HG03064 (cell line): ENCODE measurements around the gene CHMP4B.
"Not testable (repeated sequence)": the region's sequence is repeated elsewhere in the genome, so short reads cannot be mapped to it uniquely, and the experiment has no call there.

Experiments
- ATAC-seq: cut with Tn5 transposase; IDR thresholded peaks from one replicate; pipeline ENCODE4 v1.9.1; 2021; ENCODE audit warnings: low read depth; ENCODE audit not compliant: unreplicated experiment

Gene CHMP4B

DNA sequence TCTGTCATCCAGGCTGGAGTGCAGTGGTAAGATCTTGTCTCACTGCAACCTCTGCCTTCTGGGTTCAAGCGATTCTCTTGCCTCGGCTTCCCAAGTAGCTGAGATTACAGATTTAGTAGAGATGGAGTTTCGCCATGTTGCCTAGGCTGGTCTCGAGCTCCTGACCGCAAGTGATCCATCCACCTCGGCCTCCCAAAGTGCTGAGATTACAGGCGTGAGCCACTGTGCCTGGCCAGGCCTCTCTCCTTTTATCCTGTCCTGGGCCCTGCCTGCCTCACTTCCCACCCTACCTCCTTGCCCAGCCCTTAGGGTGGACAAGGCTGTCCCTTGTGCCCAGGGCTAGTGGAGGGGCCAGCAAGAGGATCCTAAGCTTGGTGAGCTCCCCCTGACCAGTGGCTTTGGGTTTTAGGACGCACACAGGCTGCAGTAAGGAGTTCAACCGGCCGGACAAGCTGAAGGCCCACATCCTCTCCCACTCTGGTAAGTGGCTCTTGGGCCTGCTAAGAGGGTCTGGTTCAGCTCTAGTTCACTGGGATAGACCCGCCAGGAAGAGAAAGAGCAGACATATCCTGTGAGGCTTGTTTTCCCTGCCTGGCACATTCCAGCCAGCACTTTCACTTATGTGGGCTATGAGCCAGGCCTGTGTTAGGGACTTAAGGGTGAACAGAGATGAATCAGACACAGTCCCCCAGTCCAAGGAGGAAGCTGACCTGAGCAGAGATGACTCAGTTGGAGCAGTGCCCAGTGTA is 21.9 kb upstream of the CHMP4B start:
- ATAC-seq = no peak

DNA sequence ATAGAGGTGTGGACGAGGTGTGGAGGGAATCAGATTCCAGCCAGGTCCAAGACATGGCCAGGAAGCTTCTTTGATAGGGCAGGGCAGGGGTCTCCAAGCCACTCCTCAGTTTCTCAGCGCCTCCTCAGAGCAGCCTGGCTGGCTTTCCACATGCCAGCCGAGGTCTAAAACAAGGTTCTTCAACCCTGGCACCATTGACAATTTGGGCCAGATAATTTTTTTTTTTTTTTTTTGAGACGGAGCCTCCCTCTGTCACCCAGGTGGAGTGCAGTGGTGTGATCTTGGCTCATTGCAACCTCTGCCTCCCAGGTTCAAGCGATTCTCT is 21.3 kb upstream of the CHMP4B start:
- ATAC-seq = no peak

DNA sequence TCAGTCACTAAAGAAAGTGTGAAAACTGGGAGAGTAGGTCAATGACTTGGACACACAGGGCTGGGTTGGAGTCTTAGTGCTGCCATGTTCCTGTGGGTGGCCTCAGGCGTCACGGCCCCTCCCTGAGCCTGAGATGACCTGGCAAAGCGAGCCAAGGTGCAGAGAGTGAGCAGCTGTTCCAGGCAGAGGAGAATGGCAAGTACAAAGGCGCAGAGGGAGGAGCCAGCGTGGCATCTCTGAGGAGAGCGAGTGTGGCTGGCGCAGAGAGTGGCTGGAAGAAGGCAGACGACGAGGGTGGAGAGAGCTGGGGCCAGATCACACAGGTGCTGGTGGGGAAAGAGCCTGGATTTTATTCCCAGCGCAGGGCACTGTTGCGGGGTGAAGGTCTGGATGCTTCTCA is 20.6 kb upstream of the CHMP4B start:
- no peak for ATAC-seq

DNA sequence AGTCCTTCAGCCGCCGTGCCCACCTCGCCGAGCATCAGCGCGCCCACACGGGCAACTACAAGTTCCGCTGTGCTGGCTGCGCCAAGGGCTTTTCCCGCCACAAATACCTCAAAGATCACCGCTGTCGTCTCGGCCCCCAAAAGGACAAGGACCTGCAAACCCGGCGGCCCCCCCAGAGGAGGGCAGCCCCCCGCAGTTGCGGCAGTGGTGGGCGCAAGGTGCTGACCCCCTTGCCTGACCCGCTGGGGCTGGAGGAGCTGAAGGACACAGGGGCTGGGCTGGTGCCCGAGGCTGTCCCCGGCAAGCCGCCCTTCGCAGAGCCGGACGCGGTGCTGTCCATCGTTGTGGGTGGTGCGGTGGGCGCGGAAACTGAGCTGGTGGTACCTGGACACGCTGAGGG is 20.1 kb upstream of the CHMP4B start:
- no peak for ATAC-seq

DNA sequence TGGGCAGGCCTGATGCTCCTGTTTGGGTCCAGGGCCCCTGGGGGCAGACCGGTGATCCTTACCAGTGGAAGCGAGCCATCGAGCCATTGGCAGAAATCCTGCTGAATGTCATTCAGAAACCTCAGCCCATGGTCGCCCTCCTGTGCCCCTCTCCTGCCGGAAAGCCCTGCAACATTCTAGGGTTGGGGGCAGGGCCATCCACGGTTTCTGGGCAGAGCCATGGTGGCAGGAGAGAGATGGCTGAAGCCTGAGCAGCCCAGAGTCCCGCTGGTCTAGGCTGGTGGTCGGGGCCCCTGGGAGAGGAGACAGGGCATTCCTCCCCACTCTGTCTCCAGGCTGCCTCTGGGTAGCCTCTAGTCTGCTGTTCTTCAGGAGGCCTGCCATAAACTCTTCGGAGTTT is 19.6 kb upstream of the CHMP4B start:
- ATAC-seq = no peak

DNA sequence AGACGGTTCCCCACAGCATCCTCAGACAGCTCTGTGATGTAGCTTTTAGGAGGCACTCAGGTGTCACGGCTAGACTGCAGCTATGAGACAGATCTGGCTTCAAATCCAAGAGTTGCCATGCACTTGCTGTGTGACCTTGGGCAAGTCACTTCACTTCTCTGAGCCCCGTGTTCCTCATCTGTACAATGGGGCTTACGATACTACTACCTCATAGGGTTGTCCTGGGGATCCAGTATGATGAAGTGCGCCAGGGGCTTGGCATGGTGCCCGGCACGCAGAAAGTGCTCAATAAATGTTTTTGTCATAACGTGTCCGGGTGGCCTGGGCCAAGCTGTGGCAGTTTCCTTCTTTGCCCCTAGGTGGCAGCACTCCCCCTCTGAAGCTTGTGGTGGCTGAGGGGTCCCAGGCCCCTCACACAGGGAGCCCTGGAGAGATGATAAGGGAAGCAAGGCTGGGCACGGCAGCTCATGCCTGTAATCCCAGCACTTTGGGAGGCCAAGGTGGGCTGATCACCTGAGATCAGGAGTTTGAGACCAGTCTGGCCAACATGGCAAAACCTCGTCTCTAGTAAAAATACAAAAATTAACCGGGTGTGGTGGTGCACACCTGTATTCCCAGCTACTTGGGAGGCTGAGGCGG is 19.1 kb upstream of the CHMP4B start:
- no peak for ATAC-seq

DNA sequence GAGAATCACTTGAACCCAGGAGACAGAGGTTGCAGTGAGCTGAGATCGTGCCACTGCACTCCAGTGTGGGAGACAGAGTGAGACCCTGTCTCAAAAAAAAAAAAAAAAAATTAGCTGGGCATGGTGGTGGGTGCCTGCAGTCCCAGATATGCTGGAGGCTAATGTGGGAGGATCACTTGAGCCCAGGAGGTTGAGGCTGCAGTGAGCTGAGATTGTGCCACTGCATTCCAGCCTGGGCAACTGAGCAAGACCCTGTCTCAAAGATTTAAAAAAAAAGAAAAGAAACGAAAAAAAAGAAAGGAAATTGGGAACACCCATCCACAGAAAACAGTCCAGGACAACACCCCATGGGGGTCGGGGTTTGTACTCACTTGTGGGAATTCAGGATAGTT is 18.6 kb upstream of the CHMP4B start:
- ATAC-seq = not testable (repeated sequence)

DNA sequence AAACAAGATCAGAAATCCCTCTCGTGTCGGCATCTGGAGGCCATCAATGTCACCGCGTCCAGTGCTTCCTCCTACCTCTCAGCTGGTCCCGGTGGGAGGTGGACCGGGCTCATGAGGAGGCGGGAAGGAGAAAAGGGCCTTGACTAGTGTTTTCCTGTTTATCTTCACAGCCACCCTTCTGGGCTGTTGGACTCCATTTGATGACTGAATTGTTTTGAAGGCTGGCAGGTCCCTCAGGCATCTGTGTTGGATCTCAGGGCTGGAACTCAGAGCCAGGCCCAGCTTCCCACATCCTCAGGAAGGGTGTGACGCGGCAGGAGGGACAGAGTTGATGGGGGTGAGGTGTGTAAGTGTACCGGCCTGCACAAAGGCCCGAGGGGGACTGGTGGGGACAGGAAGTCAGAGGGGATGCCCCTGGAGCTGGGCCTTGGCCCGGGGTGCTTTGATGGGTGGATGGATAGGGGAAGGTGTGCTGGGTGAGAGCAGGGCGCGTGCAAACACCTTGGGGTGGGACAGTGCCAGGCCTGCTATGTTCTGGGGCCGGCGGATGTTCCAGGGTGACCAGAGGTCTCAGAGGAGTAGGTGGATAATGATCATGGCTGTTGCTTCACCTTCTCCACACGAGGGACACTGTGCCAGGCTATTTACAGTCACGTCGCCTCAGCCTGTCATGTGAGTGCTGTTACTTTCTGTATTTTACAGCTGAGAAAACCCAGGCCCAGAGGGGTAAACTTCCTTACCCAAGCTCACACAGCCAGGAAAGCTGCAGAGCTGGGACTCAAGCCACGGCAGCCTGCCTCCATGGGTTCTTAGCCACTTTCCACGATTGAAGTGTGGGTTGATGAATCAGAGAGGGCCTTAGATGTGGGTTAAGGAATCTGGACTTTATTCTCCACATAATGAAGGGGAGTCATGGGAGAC is 17.9 kb upstream of the CHMP4B start:
- no peak for ATAC-seq

DNA sequence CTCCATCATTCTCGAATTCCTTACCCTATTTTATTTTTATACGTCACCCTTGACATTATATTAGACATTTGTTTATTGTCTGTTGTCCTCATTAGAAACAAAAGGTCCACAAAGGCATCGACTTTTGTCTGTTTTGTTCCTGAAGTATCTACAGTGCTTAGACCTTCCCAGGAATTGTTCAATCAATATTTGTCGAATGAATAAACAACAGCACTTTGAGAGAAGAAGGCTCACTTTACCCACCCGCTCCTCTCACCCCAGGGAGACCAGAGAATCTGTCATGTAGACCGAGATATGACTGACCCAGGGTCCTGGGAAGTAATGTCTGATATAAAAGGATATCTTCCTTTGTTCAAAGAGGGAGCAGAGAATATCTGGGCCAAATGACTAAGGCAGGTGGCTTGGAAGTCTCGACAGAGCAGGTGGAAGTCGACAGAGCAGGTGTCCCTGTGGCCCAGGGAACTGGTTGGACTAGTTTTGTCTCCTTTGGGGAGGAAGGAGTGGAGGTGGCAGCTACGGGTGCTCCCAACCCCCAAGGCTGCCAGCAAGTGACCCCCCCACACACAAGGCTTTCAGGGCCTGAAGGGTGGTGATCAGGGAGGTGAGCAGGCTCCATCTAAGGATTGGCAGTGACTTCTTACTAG is 14.8 kb upstream of the CHMP4B start:
- ATAC-seq = no peak

DNA sequence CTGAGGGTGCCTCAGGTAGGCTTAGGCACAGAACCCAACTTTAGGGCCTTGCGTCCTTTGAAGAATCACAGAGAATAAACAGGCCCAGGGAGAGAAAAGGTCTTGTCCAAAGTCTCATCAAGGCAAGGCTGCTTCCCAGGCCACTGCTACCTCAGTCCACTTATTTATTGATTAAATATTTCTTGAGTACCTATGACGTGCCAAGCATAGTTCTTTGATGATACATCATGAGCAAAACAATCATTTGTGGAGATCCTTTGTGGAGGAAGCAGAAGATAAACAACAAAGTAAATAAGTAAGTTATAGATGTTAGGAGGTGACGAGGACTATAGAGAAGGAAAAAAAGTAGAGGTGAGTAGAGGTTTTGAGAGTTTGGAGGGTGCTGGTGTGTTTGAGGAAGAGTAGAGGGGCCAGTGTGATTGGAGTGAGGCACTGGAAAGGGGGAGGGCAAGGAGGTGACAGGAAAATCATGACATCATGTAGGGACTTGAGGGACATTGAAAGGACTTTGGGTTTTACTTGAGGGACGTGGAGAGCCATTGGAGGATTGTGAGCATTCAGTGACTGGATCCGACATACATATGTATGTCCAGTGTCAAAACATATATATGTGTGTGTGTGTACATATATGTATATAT is 14.1 kb upstream of the CHMP4B start:
- ATAC-seq = no peak

DNA sequence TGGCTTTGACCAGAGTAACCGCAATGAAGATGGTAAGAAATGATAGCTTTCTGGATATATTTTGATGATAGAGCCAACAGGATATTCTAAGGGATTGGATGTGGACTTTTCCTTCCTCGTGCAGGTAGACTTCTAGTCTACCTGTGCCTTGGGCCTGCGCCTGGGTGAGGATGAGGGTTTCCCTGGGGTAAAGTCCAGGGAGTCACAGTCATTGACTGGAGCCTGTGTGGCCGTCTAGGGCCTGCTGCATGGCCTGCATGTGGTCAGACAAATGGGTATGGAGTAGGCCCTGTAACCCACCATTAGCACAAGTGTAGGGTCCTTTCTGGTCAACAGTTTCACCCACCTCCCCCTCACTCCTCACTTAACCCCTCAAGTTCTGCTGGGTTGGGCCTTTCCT is 12.7 kb upstream of the CHMP4B start:
- ATAC-seq = no peak

DNA sequence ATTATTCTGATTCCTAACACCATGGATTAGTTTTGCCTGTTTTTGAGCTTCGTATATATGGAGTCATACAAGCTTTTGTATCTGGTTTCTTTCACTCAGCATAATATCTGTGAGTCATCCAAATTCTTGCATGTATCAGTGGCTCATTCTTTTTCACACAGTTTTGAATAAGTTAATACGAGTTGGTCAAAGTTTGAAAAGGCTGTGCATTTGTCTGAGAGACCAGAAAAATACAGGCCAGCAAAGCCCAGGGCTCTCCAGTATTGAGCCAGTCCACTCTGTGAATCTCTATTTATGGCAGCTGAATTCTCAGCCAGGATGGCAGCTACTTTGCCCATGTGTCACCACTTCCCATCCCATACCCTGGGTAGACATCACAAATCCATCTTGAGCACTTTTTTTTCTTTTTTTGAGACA is 7.2 kb upstream of the CHMP4B start:
- ATAC-seq = no peak

DNA sequence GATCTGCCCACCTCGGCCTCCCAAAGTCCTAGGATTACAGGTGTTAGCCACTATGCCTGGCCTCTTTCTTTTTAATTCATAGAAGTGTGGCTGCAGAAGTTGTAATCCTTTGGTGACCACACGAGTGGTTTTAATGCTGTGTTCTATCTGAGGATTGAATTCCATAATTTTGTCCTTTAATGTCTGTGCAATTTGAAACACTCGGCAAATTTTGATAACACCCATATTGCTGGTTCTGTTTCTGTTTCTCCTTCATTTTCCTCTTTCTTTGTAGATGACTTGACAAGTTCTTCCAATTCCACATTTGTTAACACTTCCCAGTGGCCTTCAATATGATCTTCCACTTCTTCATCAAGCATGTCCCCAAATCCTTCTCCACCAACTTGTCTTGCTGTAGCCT is 2.8 kb upstream of the CHMP4B start:
- ATAC-seq = no peak

DNA sequence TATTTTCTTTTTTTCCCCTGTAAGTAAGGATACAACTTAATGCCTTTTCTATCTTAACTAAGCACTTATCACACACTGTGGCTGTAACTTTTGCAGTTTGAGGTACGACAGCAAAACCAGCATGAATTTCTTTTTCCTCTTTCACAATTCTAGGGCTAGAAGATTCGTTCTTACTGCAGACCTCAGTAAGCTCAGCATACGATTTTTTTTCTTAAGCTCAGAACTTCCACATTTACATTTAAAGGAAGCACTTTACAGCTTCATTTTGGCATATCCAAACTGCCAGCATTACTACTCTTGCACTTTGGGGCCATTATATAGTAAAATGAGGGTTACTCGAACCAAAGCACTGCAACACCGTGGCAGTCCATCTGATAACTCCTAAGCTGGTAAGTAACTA is 889 bp upstream of the CHMP4B start:
- no peak for ATAC-seq

DNA sequence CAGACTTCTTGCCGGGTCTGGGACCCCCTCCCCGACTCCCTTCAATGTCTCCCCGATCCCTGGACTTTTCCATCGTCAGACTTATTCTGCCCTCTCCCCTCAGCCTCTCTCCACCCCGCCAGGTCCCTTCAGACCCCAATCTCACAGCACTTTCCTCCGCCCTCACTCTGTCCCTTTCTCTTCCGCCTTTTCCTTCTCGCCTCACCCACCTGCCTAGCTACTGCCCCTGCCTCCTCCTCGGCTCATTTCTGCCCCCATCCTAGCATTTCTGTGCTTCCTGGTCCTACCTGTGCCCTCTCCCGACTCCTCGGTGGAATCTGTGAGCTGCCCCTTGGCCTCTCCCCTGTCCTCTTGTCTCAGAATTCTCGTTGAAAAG is 616 bp downstream of the CHMP4B start:
- ATAC-seq = no peak

DNA sequence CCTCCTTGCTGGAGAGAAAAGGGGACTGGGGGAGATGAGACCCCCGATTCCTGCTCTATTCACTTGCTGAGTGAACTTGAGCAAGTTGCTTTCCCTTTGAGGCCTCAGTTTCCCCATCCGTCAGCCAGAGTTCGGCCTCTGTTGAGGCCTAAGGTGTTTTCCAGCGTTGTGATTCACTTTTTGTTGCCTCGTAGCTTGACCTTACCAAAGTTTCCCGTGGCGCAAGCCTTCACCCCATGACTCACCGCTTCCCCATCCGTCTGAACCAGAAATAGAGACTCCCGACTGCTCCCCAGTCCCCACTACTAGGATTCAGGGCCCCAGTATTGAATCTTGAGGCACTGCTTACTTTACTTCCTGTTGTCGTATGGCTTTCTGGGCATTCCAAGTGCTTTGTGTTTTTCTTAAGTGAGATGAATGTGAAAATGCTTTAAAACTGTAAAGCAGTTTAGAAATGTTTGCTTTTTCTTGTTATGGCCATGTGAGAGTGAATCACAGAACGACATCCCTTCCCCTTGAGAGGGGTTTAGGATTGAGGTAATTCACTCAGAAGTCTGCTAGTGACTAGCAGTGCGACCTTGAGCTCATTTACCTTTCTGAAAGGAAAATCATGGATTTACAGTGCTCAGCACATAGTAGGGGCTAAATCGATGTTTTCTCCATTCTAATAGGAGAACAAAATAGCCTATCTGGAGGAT is 1.2 kb downstream of the CHMP4B start:
- ATAC-seq = no peak

DNA sequence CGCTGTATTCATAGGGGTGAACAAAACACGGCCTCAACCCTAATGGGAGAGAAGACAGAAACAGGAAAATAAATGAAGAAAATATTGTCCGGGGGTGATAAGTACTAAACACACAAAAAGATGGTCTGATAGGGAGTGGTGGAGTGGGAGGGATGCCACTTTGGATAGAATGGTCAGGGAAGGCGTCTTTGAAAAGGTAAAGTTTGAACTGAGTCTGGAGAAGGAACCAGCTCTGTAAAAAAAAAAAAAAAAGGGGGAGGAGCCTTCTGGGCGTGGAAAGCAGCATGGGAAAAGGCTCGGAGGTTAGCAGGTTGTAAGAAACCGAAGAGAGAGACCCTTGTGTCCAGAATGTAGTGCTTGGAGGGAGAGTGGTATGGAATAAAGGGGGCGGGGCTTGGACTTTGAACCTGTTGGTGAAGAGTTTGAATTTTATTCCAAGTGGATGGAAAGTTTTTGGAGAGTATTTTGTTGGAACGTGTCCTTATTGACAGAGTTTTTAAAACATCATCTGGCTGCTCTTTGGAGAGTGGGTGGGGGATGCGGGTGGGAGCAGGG is 1.8 kb downstream of the CHMP4B start:
- no peak for ATAC-seq

DNA sequence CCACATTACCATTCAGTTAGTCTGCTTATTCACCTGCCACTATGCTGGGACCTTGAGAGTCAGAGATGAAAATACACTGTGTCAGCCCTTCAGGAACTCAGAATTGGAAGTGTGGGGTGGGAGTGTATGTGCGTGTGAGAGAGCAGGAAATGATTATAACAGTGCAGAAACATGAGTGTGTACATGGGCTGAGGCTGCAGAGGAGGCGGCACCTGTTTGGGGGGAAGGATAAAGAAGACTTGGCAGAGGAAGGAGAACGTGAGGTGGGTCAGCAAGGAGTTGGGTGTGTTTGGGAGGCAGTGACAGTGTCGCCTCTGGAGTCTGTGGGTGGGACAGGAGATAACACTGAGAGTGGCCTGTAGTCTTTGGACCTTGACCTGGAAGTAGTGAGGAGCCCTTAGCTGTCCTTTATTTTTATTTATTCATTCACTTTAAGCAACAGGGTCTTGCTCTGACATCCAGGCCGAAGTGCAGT is 3.1 kb downstream of the CHMP4B start:
- ATAC-seq = no peak

DNA sequence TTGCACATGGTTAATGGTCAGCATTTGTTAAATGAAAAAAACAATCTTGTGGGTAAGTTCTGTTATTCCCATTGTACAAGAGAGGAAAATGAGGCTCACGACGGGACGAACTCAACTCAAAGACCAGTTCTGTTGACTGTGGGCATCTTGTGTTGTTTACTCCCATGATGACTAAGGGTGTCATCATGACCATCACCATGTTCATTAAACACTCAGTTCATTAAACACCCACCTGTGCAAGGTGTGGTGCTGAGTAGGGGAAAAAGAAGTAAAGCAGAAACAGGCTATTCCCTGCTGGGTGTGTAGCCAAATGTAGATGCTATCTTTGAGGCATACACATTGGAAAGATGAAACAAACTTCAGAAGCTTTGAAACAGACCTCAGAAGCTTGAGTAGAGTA is 4.5 kb downstream of the CHMP4B start:
- ATAC-seq = no peak

DNA sequence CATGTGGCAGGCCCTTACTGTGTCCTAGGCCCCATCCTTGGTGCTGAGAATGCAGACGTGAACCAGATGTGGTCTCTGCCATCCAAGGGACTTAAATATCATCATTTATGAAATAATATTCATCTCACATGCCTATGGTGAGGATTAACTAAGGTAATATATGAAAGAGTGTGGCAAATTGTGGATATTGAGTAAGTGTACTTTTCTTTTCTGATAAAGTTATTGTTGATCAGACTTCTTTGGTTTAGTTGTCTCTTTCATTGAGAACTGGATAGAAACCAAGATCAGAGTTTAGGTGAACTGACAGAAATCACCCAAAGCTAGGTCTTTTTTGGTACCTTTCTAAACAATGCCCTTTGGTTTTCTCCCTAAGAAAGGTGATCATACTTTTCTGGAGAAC is 5.0 kb downstream of the CHMP4B start:
- ATAC-seq = no peak
